Measurements from ENCODE around the gene TOM1L2. TPM values are rescaled to one million over a fixed set of nuclear protein-coding genes. Genes with fewer than 3 reads are reported as not detected.

TOM1L2 gene
- total RNA-seq, 4 donors from 2014 or later: 55.5 to 118 (median 73.3) TPM

DNA sequence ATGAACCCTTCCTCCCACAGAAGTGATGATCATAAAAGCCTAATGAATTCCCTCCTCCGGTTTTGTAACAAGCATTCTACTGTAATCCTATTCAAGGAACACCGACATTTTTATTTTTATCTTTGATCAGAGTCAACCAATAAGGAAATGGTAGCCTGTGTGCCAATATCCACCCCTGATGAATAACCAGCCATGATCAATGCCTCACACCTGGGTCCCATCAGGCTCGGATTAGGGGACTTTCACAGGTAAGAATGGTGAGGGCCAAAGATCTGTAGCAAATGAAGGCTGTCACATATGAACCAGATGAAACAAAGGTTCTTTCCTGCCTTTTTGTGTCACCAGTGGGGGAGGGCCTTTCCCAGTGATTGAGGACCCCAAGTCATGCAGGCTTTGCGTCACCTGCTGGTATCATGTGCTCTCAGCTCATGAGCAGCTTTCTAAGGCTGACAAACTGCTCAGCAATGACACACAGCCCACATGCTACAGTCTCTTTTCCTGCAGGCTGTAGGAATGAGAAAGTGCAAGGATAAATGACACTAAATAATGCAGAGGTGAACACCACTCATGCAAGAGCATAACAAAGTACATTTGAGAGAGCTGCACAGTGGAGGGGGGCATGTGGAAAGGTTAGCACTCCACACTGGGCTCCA lies 34.9 kb downstream of the TOM1L2 start:
- Histone ChIP-seq H3K9me3 (no peaks in the 10 kb centered on the region), H3K36me3 (no peaks in the 10 kb centered on the region), H3K27me3 (no peaks in the 10 kb centered on the region), H3K4me3 (no peak overlapping the region), H3K4me1 (peaks cover 41 to 100% (median 54%) of the 10 kb centered on the region in 3 donors), H3K27ac (peak overlapping the region; percentile 87 to 88 (median 87))
- TF ChIP-seq POLR2A (IDR thresholded peaks at IDR 0.05): no peak
- TF ChIP-seq, protein P1, sequence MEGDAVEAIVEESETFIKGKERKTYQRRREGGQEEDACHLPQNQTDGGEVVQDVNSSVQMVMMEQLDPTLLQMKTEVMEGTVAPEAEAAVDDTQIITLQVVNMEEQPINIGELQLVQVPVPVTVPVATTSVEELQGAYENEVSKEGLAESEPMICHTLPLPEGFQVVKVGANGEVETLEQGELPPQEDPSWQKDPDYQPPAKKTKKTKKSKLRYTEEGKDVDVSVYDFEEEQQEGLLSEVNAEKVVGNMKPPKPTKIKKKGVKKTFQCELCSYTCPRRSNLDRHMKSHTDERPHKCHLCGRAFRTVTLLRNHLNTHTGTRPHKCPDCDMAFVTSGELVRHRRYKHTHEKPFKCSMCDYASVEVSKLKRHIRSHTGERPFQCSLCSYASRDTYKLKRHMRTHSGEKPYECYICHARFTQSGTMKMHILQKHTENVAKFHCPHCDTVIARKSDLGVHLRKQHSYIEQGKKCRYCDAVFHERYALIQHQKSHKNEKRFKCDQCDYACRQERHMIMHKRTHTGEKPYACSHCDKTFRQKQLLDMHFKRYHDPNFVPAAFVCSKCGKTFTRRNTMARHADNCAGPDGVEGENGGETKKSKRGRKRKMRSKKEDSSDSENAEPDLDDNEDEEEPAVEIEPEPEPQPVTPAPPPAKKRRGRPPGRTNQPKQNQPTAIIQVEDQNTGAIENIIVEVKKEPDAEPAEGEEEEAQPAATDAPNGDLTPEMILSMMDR (IDR thresholded peaks at IDR 0.05): no peak
- intact Hi-C loops (cut with DNase I): no loop called here
- no peak for DNase-seq
- 53 to 71% methylated on average over 3 to 4 of the region's 4 CpGs for WGBS, 2 donors

DNA sequence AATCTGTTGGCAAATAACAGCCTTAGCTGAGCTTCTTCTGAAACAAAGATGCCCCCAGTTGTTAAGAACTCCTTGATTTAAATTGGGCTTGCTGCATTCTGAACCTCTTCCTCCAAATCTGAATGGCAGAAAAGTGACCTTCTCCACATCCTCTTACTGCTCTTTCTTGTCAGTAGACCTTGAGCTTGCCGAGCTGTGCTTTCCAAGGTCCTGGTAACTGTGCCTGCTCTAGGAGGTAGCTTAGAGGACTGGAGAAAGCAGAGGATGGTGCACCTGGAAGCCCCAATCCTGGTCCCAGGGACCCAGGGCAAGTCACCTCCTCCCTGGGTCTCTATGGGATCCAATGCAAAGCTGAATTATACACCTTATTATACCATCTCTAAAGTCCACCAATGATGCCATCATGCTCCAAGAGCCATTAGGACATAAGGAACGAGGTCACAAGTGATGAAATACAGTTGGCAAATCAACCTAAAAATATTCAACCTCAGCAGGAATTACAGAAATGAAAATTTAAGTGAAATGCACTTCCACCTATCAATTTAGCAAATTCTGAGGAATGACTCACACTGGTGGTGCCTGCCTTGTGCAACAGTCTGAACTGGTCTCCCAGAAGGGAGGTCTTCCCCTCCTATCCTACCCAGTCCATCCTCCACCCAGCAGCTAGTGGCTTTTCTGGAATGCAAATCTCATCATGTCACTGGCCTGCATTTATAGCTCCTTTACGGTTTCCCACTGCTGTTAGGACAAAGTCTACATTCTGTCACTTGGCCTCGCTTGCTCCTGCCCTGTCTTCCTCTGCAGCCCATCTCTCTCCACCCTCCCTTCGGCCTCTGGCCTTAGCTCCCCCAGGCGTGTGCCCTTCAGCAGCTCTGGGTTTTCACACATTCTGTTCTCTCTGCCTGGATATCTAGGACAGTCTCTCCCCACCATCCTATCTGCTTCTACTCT lies 36.6 kb downstream of the TOM1L2 start:
- DNase-seq: no peak
- peak overlapping the region in 3 of 4 donors; percentile 17 to 88 (median 87) for H3K27ac ChIP-seq
- intact Hi-C loops (cut with DNase I): no loop called here

DNA sequence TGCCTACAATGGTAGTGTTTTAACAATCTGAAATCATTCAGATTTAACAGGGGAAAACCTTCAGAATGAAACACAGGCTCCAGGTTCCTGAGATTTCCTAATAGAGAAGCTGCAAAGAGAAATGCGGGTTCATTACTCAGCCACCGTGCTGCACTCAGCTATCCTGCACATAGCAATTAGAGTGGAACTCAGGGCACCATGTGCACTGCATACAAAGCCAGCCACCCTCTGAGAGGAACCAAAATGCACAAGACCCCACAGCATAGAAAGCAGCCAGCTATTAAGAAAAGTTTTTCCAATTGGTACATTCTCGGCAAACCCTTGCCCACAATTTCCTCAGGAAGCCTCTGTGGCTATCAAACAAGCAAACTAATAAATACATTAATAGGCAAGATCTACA lies 37.4 kb downstream of the TOM1L2 start:
- peaks cover 36 to 96% (median 37%) of the 10 kb centered on the region in 3 donors for H3K4me1 ChIP-seq
- no peak for TF ChIP-seq POLR2A (IDR thresholded peaks at IDR 0.05)
- TF ChIP-seq, protein P1 (IDR thresholded peaks at IDR 0.05): no peak
- DNase-seq: no peak

More for the DNA sequence above, 36.6 kb downstream of the TOM1L2 start:
- Histone ChIP-seq H3K27me3 (no peaks in the 10 kb centered on the region), H3K9me3 (no peaks in the 10 kb centered on the region), H3K36me3 (no peaks in the 10 kb centered on the region), H3K4me1 (peaks cover 41 to 96% (median 43%) of the 10 kb centered on the region in 3 donors), H3K4me3 (no peak overlapping the region)
- TF ChIP-seq, protein P1 (IDR thresholded peaks at IDR 0.05): no peak
- TF ChIP-seq POLR2A (IDR thresholded peaks at IDR 0.05): no peak
- 64 to 67% methylated on average over 5 to 6 of the region's 6 CpGs for WGBS, 2 donors

DNA sequence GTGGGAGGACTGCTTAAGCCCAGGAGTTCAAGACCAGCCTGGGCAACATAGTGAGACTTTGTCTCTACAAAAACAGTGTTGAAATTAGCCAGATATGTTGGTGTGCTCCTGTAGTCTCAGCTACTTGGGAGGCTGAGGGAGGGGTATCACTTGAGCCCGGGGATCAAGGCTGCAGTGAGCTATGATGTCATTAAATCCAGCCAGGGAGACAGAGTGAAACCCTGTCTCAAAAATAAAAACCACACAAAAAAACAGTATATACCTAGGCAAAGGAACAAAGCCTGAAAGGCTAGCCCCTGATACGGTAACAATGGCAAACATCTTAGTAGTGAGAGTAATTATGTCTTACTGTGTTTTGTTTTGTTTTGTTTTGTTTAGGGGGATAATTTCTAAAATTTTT lies 38.0 kb downstream of the TOM1L2 start:
- 91 to 95% methylated on average over 2 of the region's 2 CpGs for WGBS, 2 donors
- Histone ChIP-seq H3K27me3 (no peaks in the 10 kb centered on the region), H3K4me1 (peaks cover 33 to 96% (median 36%) of the 10 kb centered on the region in 3 donors), H3K36me3 (peaks cover 0 to 1% (median 0%) of the 10 kb centered on the region in 3 donors), H3K4me3 (no peak overlapping the region), H3K27ac (peak overlapping the region in 1 of 4 donors; percentile 29), H3K9me3 (no peaks in the 10 kb centered on the region)
- DNase-seq: no peak
- TF ChIP-seq, protein P1 (IDR thresholded peaks at IDR 0.05): no peak
- no peak for TF ChIP-seq POLR2A (IDR thresholded peaks at IDR 0.05)
- intact Hi-C loops (cut with DNase I): no loop called here

More for the DNA sequence above, 37.4 kb downstream of the TOM1L2 start:
- Histone ChIP-seq H3K27ac (peak overlapping the region in 2 of 4 donors; percentile 29 to 88), H3K9me3 (no peaks in the 10 kb centered on the region), H3K4me3 (no peak overlapping the region), H3K36me3 (no peaks in the 10 kb centered on the region), H3K27me3 (no peaks in the 10 kb centered on the region)
- intact Hi-C loops (cut with DNase I): no loop called here
- 72 to 93% methylated on average over 3 of the region's 3 CpGs for WGBS, 2 donors

DNA sequence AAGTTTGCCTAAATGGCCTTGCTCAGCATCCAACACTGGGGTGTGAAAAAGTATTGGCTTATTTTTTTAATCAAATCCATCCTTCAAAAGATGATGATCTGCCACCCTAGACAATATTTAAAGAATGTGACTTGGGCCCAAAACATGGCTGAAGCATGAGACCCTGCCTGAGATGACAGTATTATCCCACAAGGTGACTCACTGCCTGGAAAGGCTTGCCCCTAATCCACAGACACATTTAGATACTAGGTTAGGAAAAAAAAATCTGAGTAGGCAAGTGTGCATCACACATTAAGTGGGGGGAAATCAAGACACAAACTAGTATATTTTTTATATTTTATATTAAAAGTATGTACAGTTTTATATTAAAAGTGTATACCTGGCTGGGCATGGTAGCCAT lies 38.4 kb downstream of the TOM1L2 start:
- Histone ChIP-seq H3K36me3 (peaks cover 0 to 5% (median 0%) of the 10 kb centered on the region in 3 donors), H3K4me3 (no peak overlapping the region), H3K4me1 (peaks cover 33 to 96% (median 36%) of the 10 kb centered on the region in 3 donors), H3K27me3 (no peaks in the 10 kb centered on the region), H3K27ac (peak overlapping the region in 1 of 4 donors; percentile 29), H3K9me3 (no peaks in the 10 kb centered on the region)
- intact Hi-C loops (cut with DNase I): no loop called here
- TF ChIP-seq, protein P1 (IDR thresholded peaks at IDR 0.05): no peak
- TF ChIP-seq POLR2A (IDR thresholded peaks at IDR 0.05): no peak
- DNase-seq: no peak
